Suprapubic skin (tissue), 3 donors: Measurements from ENCODE around the gene HECTD3.

Experiments
- CTCF ChIP-seq, 2 donors: fragments of 200-600 bp in 1 of 2; fragments of 450-650 bp in 1 of 2; sonication (generic) in 1 of 2; IDR thresholded peaks; one replicate each; pipeline ENCODE4 v1.5.1; 2016 to 2019; ENCODE audit warnings: antibody characterized with exemption in 2 of 2, mild to moderate bottlenecking in 1 of 2, moderate library complexity in 1 of 2
- POLR2AphosphoS5 ChIP-seq, 3 donors: sonication (generic); formaldehyde crosslinking; IDR thresholded peaks; one replicate each; pipeline ENCODE4 v1.6.1; 2017; ENCODE audit warnings: antibody characterized with exemption in 3 of 3

GRCh38 chr1:45008516-45008915, 2.6 kb downstream of the HECTD3 start:
- TF ChIP-seq CTCF (IDR thresholded peaks at IDR 0.05) (no peak), POLR2AphosphoS5 (IDR thresholded peaks at IDR 0.05) (no peak)
